ENCODE data around the gene TDP1.

DNA sequence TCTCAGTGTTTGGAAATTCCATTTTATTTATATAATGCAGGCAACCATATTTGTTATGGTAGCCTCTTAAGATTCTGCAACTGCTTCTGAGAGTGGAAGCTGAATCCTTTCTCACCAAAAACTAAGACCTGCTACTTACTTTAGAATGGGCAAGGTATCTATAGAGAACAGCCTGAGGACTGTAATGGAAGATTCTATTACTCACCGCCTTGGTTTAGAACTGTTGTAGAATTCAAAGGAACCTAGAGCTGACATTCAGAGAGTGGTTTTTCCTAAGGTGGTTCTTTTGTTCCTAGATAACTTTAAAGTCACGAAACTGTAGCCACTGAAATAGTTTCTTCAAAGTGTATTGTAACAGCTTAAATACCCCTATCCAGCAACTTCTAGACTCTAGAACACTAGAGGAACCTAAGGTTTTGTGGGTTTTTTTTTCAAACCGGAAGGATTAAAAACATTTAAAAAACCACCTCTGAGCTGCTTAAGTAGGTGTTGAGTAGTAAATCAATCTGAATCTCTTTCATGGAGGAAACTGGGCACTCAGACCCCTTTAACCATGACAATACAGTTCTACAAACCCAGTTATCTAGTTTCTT lies 4.2 kb downstream of the TDP1 start:
- no peak for TF ChIP-seq POLR2AphosphoS5 (IDR thresholded peaks at IDR 0.05; ENCODE audit: low read depth, low read length)
- TF ChIP-seq POLR2A (IDR thresholded peaks at IDR 0.05; ENCODE audit: low read depth, low read length) = no peak
- TF ChIP-seq TAF1 (IDR thresholded peaks at IDR 0.05; ENCODE audit: borderline replicate concordance, low read depth, low read length) = no peak

Data from GM12892 (cell line).